ENCODE data around the gene SLC22A31.

SLC22A31 gene

DNA sequence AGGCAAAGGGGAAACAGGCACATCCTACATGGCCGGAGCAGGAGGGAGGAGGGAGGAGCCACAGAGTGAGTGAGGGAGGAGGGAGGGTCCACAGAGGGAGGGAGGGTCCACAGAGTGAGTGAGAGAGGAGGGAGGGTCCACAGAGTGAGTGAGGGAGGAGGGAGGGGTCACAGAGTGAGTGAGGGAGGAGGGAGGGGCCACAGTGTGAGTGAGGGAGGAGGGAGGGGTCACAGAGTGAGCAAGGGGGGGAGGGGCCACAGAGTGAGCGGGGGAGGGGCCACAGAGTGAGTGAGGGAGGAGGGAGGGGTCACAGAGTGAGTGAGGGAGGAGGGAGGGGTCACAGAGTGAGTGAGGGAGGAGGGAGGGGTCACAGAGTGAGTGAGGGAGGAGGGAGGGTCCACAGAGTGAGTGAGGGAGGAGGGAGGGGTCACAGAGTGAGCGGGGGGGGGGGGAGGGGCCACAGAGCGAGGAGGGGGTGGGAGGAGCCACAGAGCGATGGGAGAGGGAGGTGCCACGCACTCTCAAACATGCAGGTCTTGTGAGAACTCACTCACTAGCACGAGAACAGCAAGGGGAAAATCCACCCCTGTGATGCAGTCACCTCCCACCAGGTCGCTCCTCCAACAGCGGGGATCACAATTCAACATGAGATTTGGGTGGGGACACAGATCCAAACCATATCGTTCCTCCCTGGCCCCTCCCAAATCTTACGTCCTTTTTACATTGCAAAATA, 53.1 kb downstream of the SLC22A31 start:
- no peak for DNase-seq

DNA sequence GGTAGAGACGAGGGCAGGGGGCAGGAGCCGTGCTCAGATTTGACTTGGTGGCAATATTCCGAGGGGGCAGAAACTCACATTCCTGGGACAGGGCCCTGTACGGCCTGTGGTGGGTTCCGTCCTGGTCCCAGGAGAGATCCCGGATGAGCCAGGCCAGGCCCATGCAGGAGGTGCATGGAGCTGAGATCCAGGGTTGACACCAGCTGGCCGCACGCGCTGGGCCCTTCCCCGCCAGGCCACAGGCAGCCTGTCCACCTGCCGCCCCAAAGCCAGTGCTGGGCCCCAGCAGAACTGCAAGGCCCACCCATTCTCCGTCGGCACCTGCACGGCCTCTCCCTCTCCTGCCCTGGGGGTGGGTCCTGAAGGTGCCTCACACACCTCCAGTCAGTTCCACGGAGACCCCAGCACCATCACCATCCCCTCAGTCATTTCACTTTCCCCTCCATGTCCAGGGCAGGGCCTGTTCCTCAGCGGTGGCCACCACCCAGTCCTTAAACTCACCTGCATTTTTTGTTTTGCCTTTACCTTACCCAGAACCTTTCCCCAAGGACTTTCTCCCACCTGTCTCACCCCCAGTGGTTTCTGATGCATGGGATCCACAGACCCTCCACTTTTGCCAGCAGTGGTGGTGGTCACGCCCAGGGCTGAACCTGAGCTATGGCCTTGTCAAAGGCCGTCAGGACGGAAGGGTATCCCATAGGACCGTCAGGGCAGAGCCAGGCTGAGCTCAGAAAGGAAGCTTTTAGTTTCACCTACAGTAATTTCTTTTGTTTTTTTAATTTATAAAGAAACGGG, 53.9 kb downstream of the SLC22A31 start:
- no peak for DNase-seq
